Neuronal stem cell (in vitro differentiated cells): ENCODE measurements around the gene MYO15A.

ENCODE experiments used
- DNase-seq: peaks from one replicate; pipeline ENCODE4 v3.0.0-alpha.2; 2013; ENCODE audit warnings: low spot score
- H2AFZ ChIP-seq: one replicate; pipeline ENCODE4 v1.6.1; 2013; ENCODE audit warnings: mild to moderate bottlenecking, low read length, inconsistent platforms
- H2AK5ac ChIP-seq: 2 replicates; pipeline ENCODE4 v1.6.1; 2013; ENCODE audit warnings: low read depth, mild to moderate bottlenecking, inconsistent platforms, low read length, moderate library complexity, mixed read lengths
- H2BK120ac ChIP-seq: 2 replicates; pipeline ENCODE4 v1.6.1; 2013; ENCODE audit warnings: low read depth, mild to moderate bottlenecking, inconsistent platforms, low read length, moderate library complexity, mixed read lengths
- H2BK12ac ChIP-seq: one replicate; pipeline ENCODE4 v1.6.1; 2013; ENCODE audit warnings: low read length, inconsistent platforms
- H2BK15ac ChIP-seq: 2 replicates; pipeline ENCODE4 v1.6.1; 2013; ENCODE audit warnings: mild to moderate bottlenecking, low read length, inconsistent platforms, mixed read lengths
- H2BK5ac ChIP-seq: one replicate; pipeline ENCODE4 v1.6.1; 2013; ENCODE audit warnings: inconsistent platforms, mild to moderate bottlenecking, low read length, moderate library complexity
- H3K14ac ChIP-seq: one replicate; pipeline ENCODE4 v1.6.1; 2013; ENCODE audit warnings: low read length, inconsistent platforms
- H3K18ac ChIP-seq: 2 replicates; pipeline ENCODE4 v1.6.1; 2013; ENCODE audit warnings: low read length, inconsistent platforms
- H3K23ac ChIP-seq: 2 replicates; pipeline ENCODE4 v1.6.1; 2013; ENCODE audit warnings: low read depth, mild to moderate bottlenecking, mixed read lengths, low read length, inconsistent platforms; ENCODE audit not compliant: poor library complexity
- H3K27ac ChIP-seq: replicated peaks from 3 replicates; pipeline ENCODE4 v1.5.1; 2013; ENCODE audit warnings: low read length, inconsistent platforms
- H3K27me3 ChIP-seq, 3 experiments: 2 replicates each; pipeline ENCODE4 v1.6.1; 2013; ENCODE audit warnings: low read length in 3 of 3, mild to moderate bottlenecking in 2 of 3, inconsistent platforms in 1 of 3, low read depth in 1 of 3, mixed read lengths in 1 of 3, moderate library complexity in 1 of 3; ENCODE audit not compliant: control insufficient read depth in 3 of 3, insufficient read depth in 3 of 3
- H3K36me3 ChIP-seq, 2 donors: replicated peaks in 1 of 2; 2 replicates each; pipeline ENCODE4 v1.6.1; 2013; ENCODE audit warnings: low read length in 2 of 2; ENCODE audit not compliant: control insufficient read depth in 2 of 2, insufficient read depth in 2 of 2
- H3K4ac ChIP-seq: 2 replicates; pipeline ENCODE4 v1.6.1; 2013; ENCODE audit warnings: inconsistent platforms, mild to moderate bottlenecking, low read length, moderate library complexity
- H3K4me1 ChIP-seq, 2 donors: 1 replicate in 1 of 2; 2 replicates in 1 of 2; pipeline ENCODE4 v1.6.1; 2013; ENCODE audit warnings: low read length in 2 of 2, low read depth in 1 of 2; ENCODE audit not compliant: control insufficient read depth in 2 of 2, insufficient read depth in 1 of 2
- H3K4me2 ChIP-seq: one replicate; pipeline ENCODE4 v1.6.1; 2013; ENCODE audit warnings: mild to moderate bottlenecking, low read length, inconsistent platforms; ENCODE audit not compliant: insufficient read depth, poor library complexity, severe bottlenecking
- H3K4me3 ChIP-seq, 2 donors: 2 replicates each; pipeline ENCODE4 v1.5.1; 2013; ENCODE audit warnings: low read length in 2 of 2, mild to moderate bottlenecking in 2 of 2, inconsistent platforms in 1 of 2, moderate library complexity in 1 of 2
- H3K79me1 ChIP-seq: one replicate; pipeline ENCODE4 v1.6.1; 2013; ENCODE audit warnings: low read depth, mild to moderate bottlenecking, inconsistent platforms, low read length, moderate library complexity
- H3K9ac ChIP-seq: one replicate; pipeline ENCODE4 v1.6.1; 2013; ENCODE audit warnings: mild to moderate bottlenecking, low read depth, low read length, inconsistent platforms; ENCODE audit not compliant: poor library complexity
- H3K9me3 ChIP-seq, 2 donors: replicated peaks in 1 of 2; 2 replicates each; pipeline versions ENCODE3 to v1.6.1; 2013; ENCODE audit warnings: low read length in 2 of 2, mild to moderate bottlenecking in 2 of 2, inconsistent platforms in 1 of 2, low read depth in 1 of 2, mixed read lengths in 1 of 2, moderate library complexity in 1 of 2; ENCODE audit not compliant: control insufficient read depth in 2 of 2, insufficient read depth in 1 of 2
- H4K8ac ChIP-seq: one replicate; pipeline ENCODE4 v1.6.1; 2013; ENCODE audit warnings: low read depth, mild to moderate bottlenecking, inconsistent platforms, low read length, moderate library complexity
- H4K91ac ChIP-seq: one replicate; pipeline ENCODE4 v1.6.1; 2013; ENCODE audit warnings: low read length, low read depth, mild to moderate bottlenecking, inconsistent platforms; ENCODE audit not compliant: poor library complexity
- WGBS, 2 donors: extraction: QIAGEN DNeasy Blood & Tissue Kit; methylation state at CpG; one replicate each; pipeline ENCODE4 v1.1.7; 2013; ENCODE audit warnings: missing lambda C conversion rate in 2 of 2, mixed read lengths in 1 of 2; ENCODE audit not compliant: insufficient read length in 2 of 2, insufficient replicate concordance in 1 of 2; ENCODE audit errors: extremely low coverage in 2 of 2; 5-methylcytosine and 5-hydroxymethylcytosine counted together

Gene MYO15A

DNA sequence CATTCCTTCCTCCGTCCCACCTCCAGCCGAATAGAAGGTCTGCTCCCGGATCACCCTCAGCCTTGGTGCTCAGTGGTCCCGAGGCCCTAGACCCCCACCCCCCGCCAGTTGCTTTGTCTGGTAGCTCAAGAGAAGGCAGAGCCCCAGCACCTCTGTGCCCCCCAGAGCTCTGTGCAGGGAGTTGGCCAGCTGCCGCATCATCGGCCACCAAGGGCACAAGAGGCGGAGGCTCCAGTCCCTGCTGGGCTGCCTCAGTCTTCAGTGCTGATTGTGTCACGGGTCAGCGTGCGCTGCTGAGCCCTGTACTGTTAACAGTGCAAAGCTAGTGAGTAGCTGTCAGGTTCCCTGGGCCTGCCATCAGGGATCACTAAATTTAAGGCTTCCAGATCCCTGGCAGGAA is 43.0 kb upstream of the MYO15A start:
- Histone ChIP-seq H2AFZ (no peak overlapping the region), H3K36me3 (peaks cover 12 to 49% of the 10 kb centered on the region in 2 donors), H2BK15ac (no peak overlapping the region), H3K27ac (no peak overlapping the region), H3K14ac (no peak overlapping the region), H4K8ac (no peak overlapping the region), H3K4me3 (no peak overlapping the region), H3K9me3 (no peaks in the 10 kb centered on the region), H3K23ac (no peak overlapping the region), H2BK12ac (no peak overlapping the region), H3K4ac (no peak overlapping the region), H3K79me1 (no peaks in the 10 kb centered on the region), H3K4me2 (no peak overlapping the region), H2BK120ac (no peak overlapping the region), H3K4me1 (no peaks in the 10 kb centered on the region), H3K27me3 (no peaks in the 10 kb centered on the region), H2BK5ac (no peak overlapping the region), H2AK5ac (no peak overlapping the region), H4K91ac (no peak overlapping the region), H3K18ac (no peak overlapping the region), H3K9ac (no peak overlapping the region)
- DNase-seq, result no peak
- no CpG with 5 or more reads among the region's 11 CpGs for WGBS, 2 donors

DNA sequence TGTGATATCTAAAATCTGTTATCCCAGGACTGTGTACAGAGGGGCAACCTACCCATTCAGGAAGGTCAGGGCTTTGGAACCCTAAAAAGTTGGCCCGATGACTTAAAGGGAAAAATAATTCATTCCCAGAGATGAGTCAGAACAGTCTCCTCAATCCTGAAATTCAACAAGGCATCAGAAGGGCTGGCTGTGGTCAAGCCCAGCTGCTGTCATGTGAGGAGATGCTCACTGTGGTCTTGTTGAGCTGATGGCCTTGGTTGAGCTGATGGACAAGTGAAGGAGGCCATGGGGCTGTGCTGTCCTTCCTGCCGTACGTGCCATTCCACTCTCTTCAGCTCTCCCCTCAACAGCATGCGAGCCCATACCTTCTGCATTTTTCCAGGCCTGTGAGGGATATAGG is 41.7 kb upstream of the MYO15A start:
- WGBS, 2 donors, result no CpG with 5 or more reads among the region's 4 CpGs
- H3K14ac ChIP-seq, result no peak overlapping the region
- H2AFZ ChIP-seq, result no peak overlapping the region
- no peak overlapping the region for H3K23ac ChIP-seq
- no peak overlapping the region for H2BK15ac ChIP-seq
- H3K9me3 ChIP-seq, result no peaks in the 10 kb centered on the region
- H4K8ac ChIP-seq, result no peak overlapping the region
- no peak overlapping the region for H3K4me2 ChIP-seq
- H3K4me1 ChIP-seq, result peaks cover 3 to 4% of the 10 kb centered on the region in 2 donors
- H3K27me3 ChIP-seq, result no peaks in the 10 kb centered on the region
- no peaks in the 10 kb centered on the region for H3K79me1 ChIP-seq
- H3K9ac ChIP-seq, result no peak overlapping the region
- no peak overlapping the region for H3K4ac ChIP-seq
- no peak overlapping the region for H2BK120ac ChIP-seq
- H4K91ac ChIP-seq, result no peak overlapping the region
- no peak overlapping the region for H3K18ac ChIP-seq
- no peak for DNase-seq
- no peak overlapping the region for H2BK12ac ChIP-seq
- no peak overlapping the region for H3K27ac ChIP-seq
- H3K4me3 ChIP-seq, result peak overlapping the region in 1 of 2 donors; percentile 37
- H2AK5ac ChIP-seq, result no peak overlapping the region
- peaks cover 9 to 39% of the 10 kb centered on the region in 2 donors for H3K36me3 ChIP-seq
- no peak overlapping the region for H2BK5ac ChIP-seq

DNA sequence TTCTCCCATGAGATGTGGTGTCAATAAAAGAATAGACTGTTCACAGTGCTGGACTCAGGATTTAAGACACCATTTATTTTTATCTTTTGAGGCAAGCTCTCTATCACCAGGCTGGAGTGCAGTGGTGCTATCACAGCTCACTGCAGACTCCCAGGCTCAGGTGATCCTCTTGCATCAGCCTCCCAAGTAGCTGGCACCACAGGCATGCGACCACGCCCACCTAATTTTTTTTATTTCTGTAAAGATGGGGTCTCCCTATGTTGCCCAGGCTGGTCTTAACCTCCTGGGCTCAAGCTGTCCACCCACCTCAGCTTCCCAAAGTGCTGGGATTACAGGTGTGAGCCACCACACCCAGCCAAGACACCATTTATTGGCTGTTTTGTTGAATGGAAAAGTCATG is 39.5 kb upstream of the MYO15A start:
- Histone ChIP-seq H4K8ac (no peak overlapping the region), H3K14ac (no peak overlapping the region), H3K18ac (no peak overlapping the region), H2BK12ac (no peak overlapping the region), H2BK15ac (no peak overlapping the region), H2BK5ac (no peak overlapping the region), H3K4me2 (no peak overlapping the region), H2AK5ac (no peak overlapping the region), H3K4me3 (no peak overlapping the region), H4K91ac (no peak overlapping the region), H3K9me3 (no peaks in the 10 kb centered on the region), H3K4ac (no peak overlapping the region), H3K27ac (no peak overlapping the region), H3K23ac (no peak overlapping the region), H3K4me1 (peaks cover 3 to 4% of the 10 kb centered on the region in 2 donors), H2AFZ (no peak overlapping the region), H3K36me3 (peaks cover 7 to 29% of the 10 kb centered on the region in 2 donors), H3K79me1 (no peaks in the 10 kb centered on the region), H3K9ac (no peak overlapping the region), H2BK120ac (no peak overlapping the region), H3K27me3 (no peaks in the 10 kb centered on the region)
- no peak for DNase-seq
- no CpG with 5 or more reads among the region's 2 CpGs for WGBS, 2 donors

DNA sequence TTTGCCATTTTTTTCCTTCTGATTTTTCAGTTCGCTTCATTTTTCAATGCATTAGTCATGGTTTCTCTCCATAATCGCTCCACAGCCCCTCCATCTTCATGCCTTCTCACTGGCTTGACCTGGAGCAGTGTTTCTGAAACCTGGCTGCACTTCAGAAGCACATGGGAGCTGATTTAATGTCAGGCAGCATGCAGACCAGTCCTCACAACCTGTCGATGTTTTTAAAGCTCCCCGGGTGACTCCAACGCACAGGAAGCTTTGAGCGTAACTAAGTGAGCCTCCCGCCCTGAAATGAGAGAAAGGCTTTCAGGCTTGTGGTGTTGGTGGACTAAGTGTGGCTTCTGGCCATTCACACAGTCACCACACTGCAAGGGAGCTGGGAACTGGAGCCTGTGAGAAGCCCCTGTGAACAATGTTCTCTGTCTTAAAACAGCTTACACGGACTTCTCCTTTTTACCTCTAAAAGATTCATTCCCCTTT is 37.7 kb upstream of the MYO15A start:
- no peak overlapping the region for H3K14ac ChIP-seq
- no peak overlapping the region for H3K4me2 ChIP-seq
- no peak overlapping the region for H4K8ac ChIP-seq
- no peak for DNase-seq
- H2BK15ac ChIP-seq, result no peak overlapping the region
- no peak overlapping the region for H2BK120ac ChIP-seq
- no peak overlapping the region for H2BK12ac ChIP-seq
- no peak overlapping the region for H3K9ac ChIP-seq
- H3K4me3 ChIP-seq, result no peak overlapping the region
- no CpG with 5 or more reads among the region's 8 CpGs for WGBS, 2 donors
- peaks cover 2 to 11% of the 10 kb centered on the region in 2 donors for H3K36me3 ChIP-seq
- H3K4me1 ChIP-seq, result peaks cover 3 to 4% of the 10 kb centered on the region in 2 donors
- H3K4ac ChIP-seq, result no peak overlapping the region
- no peak overlapping the region for H3K27ac ChIP-seq
- peak overlapping the region; percentile 86 for H2AFZ ChIP-seq
- no peak overlapping the region for H3K18ac ChIP-seq
- H2BK5ac ChIP-seq, result no peak overlapping the region
- no peak overlapping the region for H4K91ac ChIP-seq
- H3K23ac ChIP-seq, result no peak overlapping the region
- no peaks in the 10 kb centered on the region for H3K79me1 ChIP-seq
- H2AK5ac ChIP-seq, result no peak overlapping the region
- no peaks in the 10 kb centered on the region for H3K27me3 ChIP-seq
- peaks cover 0 to 2% of the 10 kb centered on the region in 2 donors for H3K9me3 ChIP-seq
